LNCAP (cell line): ENCODE data around the gene CRMP1.

Experiments
- CTCF ChIP-seq: fragments of 450-650 bp; IDR thresholded peaks from 2 replicates; pipeline ENCODE4 v1.5.1; 2017; ENCODE audit warnings: mild to moderate bottlenecking

The CRMP1 gene

GRCh38 chr4:5887011-5887360 lies 5.9 kb downstream of the CRMP1 start:
- TF ChIP-seq CTCF, result no peak

GRCh38 chr4:5885733-5886132 lies 7.2 kb downstream of the CRMP1 start:
- no peak for TF ChIP-seq CTCF

- TF ChIP-seq CTCF, result no peak
Observed at GRCh38 chr4:5884796-5885195, 8.1 kb downstream of the CRMP1 start.

- TF ChIP-seq CTCF, result no peak
Observed at GRCh38 chr4:5883916-5884315, 9.0 kb downstream of the CRMP1 start.

GRCh38 chr4:5882947-5883346 lies 9.9 kb downstream of the CRMP1 start:
- TF ChIP-seq CTCF, result no peak

GRCh38 chr4:5881340-5881739 lies 11.5 kb downstream of the CRMP1 start:
- TF ChIP-seq CTCF, result no peak

GRCh38 chr4:5878359-5878758 lies 14.5 kb downstream of the CRMP1 start:
- no peak for TF ChIP-seq CTCF

- no peak for TF ChIP-seq CTCF
Observed at GRCh38 chr4:5877392-5877791, 15.5 kb downstream of the CRMP1 start.
